ENCODE measurements around the gene SAGE1. TPM values are rescaled to one million over a fixed set of nuclear protein-coding genes. Genes with fewer than 3 reads are reported as not detected.
"Not testable (repeated sequence)": the region's sequence is repeated elsewhere in the genome, so short reads cannot be mapped to it uniquely, and the experiment has no call there.

The SAGE1 gene, protein sequence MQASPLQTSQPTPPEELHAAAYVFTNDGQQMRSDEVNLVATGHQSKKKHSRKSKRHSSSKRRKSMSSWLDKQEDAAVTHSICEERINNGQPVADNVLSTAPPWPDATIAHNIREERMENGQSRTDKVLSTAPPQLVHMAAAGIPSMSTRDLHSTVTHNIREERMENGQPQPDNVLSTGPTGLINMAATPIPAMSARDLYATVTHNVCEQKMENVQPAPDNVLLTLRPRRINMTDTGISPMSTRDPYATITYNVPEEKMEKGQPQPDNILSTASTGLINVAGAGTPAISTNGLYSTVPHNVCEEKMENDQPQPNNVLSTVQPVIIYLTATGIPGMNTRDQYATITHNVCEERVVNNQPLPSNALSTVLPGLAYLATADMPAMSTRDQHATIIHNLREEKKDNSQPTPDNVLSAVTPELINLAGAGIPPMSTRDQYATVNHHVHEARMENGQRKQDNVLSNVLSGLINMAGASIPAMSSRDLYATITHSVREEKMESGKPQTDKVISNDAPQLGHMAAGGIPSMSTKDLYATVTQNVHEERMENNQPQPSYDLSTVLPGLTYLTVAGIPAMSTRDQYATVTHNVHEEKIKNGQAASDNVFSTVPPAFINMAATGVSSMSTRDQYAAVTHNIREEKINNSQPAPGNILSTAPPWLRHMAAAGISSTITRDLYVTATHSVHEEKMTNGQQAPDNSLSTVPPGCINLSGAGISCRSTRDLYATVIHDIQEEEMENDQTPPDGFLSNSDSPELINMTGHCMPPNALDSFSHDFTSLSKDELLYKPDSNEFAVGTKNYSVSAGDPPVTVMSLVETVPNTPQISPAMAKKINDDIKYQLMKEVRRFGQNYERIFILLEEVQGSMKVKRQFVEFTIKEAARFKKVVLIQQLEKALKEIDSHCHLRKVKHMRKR
- polyA plus RNA-seq (2011; rRNA removed) (not detected in 2 replicates), polyA minus RNA-seq (2011; rRNA and poly(A)+ RNA removed) (not detected in 2 replicates)

DNA sequence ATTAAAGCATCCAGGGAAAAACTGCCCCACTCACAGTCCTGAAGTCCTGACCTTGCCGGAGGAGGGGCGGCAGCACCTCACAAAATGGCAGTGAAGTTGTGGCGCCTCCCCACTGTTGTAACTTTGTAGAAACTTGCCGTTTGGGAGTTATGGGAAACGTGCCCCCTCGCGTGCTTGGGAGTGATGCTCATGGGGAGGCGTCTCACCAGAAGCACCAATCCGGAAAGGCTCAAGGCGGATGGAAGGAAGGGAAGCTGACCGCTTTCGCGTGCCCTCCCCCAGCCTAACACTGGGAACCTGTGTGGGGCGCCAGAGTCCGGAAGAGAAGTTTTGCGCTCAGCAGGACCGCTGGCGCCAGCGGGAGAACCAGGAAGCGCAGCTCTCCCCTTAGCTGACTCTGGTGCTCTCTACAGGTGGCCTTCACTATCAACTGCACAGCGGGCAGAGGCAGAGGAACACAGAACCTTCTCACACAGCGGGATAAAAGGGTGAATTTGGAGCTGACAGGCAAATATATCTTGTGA is at the start of gene SAGE1, which contains the start of gene CT45A10:
SAGE1 (plus strand) TSS at position 423 of the 524 bp plus-strand sequence. CDS start 2,527 bp downstream, outside the sequence.
CT45A10 (minus strand) TSS at position 151 of the 524 bp plus-strand sequence. CDS start 8,100 bp downstream, outside the sequence.
- POLR2A ChIA-PET = no interaction called here
- Histone ChIP-seq H3K27me3 (ENCODE audit: control insufficient read depth, insufficient read depth, low read length) (no peaks in the 10 kb centered on the region), H3K36me3 (ENCODE audit: control insufficient read depth, insufficient read depth, low read length) (no peaks in the 10 kb centered on the region), H3K4me3 (ENCODE audit: low read depth, low read length) (no peak within 1 kb of the TSS)
- CTCF ChIA-PET = no interaction called here
- TF ChIP-seq, protein P1, sequence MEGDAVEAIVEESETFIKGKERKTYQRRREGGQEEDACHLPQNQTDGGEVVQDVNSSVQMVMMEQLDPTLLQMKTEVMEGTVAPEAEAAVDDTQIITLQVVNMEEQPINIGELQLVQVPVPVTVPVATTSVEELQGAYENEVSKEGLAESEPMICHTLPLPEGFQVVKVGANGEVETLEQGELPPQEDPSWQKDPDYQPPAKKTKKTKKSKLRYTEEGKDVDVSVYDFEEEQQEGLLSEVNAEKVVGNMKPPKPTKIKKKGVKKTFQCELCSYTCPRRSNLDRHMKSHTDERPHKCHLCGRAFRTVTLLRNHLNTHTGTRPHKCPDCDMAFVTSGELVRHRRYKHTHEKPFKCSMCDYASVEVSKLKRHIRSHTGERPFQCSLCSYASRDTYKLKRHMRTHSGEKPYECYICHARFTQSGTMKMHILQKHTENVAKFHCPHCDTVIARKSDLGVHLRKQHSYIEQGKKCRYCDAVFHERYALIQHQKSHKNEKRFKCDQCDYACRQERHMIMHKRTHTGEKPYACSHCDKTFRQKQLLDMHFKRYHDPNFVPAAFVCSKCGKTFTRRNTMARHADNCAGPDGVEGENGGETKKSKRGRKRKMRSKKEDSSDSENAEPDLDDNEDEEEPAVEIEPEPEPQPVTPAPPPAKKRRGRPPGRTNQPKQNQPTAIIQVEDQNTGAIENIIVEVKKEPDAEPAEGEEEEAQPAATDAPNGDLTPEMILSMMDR (IDR thresholded peaks at IDR 0.05; ENCODE audit: insufficient read depth, low read depth, low read length) = no peak
- no peak for DNase-seq (ENCODE audit: low read depth)

DNA sequence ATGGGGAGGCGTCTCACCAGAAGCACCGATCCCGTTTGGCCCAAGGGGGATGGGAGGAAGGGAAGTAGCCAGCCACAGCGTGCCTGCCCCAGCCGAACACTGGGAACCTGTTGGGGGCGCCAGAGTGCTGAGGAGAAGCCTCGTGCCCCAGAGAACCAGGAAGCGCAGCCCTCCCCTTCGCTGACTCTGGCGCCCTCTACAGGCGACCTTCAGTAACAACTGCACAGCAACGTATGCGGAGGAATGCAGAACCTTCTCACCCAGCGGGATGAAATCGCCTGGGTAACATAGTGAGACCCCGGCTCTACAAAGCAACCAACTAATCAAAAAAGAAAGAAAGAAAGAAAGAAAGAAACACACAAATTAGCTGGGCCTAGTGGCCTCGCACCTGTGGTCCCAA is 39.1 kb upstream of the SAGE1 start, which contains the start of gene CT45A8:
CT45A8 (minus strand) TSS at position 101 of the 400 bp plus-strand sequence. CDS start 3,755 bp downstream, outside the sequence.
- H3K27me3 ChIP-seq (ENCODE audit: control insufficient read depth, insufficient read depth, low read length); CTCF ChIA-PET; H3K36me3 ChIP-seq (ENCODE audit: control insufficient read depth, insufficient read depth, low read length); POLR2A ChIA-PET; DNase-seq (ENCODE audit: low read depth); H3K4me3 ChIP-seq (ENCODE audit: low read depth, low read length): not testable (repeated sequence)

DNA sequence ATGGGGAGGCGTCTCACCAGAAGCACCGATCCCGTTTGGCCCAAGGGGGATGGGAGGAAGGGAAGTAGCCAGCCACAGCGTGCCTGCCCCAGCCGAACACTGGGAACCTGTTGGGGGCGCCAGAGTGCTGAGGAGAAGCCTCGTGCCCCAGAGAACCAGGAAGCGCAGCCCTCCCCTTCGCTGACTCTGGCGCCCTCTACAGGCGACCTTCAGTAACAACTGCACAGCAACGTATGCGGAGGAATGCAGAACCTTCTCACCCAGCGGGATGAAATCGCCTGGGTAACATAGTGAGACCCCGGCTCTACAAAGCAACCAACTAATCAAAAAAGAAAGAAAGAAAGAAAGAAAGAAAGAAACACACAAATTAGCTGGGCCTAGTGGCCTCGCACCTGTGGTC is 21.8 kb upstream of the SAGE1 start, which contains the start of gene CT45A9:
CT45A9 (minus strand) TSS at position 101 of the 400 bp plus-strand sequence. CDS start 3,751 bp downstream, outside the sequence.
- H3K27me3 ChIP-seq (ENCODE audit: control insufficient read depth, insufficient read depth, low read length); DNase-seq (ENCODE audit: low read depth); H3K4me3 ChIP-seq (ENCODE audit: low read depth, low read length); CTCF ChIA-PET; H3K36me3 ChIP-seq (ENCODE audit: control insufficient read depth, insufficient read depth, low read length); POLR2A ChIA-PET: not testable (repeated sequence)

DNA sequence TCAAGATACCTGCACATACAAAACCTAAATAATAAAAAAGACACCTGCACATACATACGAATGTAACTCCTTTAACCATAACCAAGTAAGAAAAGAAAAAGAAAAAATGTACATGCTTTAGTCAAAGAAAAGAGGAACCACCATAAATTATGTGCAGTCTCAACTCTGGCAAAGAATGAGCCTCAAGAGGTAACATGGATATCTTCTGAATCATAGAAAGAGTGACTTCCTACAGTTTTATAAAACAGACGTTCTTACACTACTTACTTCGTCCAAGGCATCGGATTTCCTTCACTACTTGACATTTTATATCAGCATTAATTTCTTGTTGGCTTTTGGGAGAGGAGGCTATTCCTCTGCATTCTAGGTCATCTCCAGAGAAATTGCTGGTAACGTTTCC is 10.8 kb upstream of the SAGE1 start:
- H3K36me3 ChIP-seq (ENCODE audit: control insufficient read depth, insufficient read depth, low read length); H3K4me3 ChIP-seq (ENCODE audit: low read depth, low read length); DNase-seq (ENCODE audit: low read depth); POLR2A ChIA-PET; CTCF ChIA-PET; H3K27me3 ChIP-seq (ENCODE audit: control insufficient read depth, insufficient read depth, low read length): not testable (repeated sequence)

DNA sequence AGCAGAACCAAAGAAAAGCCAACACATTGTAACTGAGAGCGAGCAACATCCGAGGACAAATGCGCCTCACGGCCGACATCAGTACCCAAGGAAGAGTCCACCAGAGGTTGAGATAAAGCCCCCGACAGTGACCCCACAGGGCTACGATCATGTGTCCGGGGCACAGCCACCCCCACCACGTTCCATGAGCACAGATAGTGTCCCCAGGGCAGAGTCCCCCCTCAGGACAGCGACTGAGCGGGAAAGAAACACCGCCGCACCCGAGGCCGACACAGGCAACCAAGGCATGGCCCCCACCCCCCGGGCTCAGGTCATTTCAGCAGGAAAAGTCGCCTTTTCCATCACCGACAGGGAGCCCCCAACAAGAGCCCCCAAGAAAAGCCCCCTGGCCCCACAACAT is 5.3 kb upstream of the SAGE1 start:
- CTCF ChIA-PET; POLR2A ChIA-PET; H3K36me3 ChIP-seq (ENCODE audit: control insufficient read depth, insufficient read depth, low read length); DNase-seq (ENCODE audit: low read depth); H3K4me3 ChIP-seq (ENCODE audit: low read depth, low read length); H3K27me3 ChIP-seq (ENCODE audit: control insufficient read depth, insufficient read depth, low read length): not testable (repeated sequence)

DNA sequence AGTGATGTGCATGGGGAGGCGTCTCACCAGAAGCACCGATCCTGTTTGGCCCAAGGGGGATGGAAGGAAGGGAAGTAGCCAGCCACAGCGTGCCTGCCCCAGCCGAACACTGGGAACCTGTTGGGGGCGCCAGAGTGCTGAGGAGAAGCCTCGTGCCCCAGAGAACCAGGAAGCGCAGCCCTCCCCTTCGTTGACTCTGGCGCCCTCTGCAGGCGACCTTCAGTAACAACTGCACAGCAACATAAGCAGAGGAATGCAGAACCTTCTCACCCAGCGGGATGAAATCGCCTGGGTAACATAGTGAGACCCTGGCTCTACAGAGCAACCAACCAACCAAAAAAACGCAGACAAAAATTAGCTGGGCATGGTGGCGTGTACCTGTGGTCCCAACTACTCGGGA is 4.5 kb upstream of the SAGE1 start:
- POLR2A ChIA-PET; H3K27me3 ChIP-seq (ENCODE audit: control insufficient read depth, insufficient read depth, low read length); DNase-seq (ENCODE audit: low read depth); CTCF ChIA-PET; H3K4me3 ChIP-seq (ENCODE audit: low read depth, low read length); H3K36me3 ChIP-seq (ENCODE audit: control insufficient read depth, insufficient read depth, low read length): not testable (repeated sequence)

DNA sequence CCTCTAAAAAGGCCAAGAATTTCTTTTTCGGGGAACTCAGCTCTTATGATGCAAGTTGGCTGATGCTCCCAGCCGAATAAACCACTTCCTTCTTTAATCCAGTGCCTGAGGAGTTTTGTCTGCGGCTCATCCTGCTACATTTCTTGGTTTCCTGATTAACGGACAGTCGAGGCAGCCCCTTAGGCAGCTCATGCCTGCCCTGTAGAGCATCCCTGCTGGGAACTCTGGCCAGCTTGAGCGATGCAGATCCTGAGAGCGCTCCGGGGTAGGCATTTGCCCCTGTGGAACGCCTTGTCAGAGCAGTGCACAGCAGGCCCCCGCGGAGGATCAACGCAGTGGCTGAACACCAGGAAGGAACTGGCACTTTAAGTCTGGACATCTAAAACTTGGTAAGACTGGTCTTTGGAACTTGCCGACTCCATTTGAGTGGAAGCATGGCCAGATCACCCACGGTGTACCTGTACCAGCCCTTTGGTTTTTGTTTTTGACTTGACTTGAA is 3.4 kb upstream of the SAGE1 start:
- H3K4me3 ChIP-seq (ENCODE audit: low read depth, low read length) = no peak overlapping the region
- no peak for DNase-seq (ENCODE audit: low read depth)
- H3K27me3 ChIP-seq (ENCODE audit: control insufficient read depth, insufficient read depth, low read length) = no peaks in the 10 kb centered on the region
- H3K36me3 ChIP-seq (ENCODE audit: control insufficient read depth, insufficient read depth, low read length) = no peaks in the 10 kb centered on the region
- TF ChIP-seq, protein P1 (IDR thresholded peaks at IDR 0.05; ENCODE audit: insufficient read depth, low read depth, low read length) = no peak
- CTCF ChIA-PET = interaction anchor here (0.6 kb wide), 1 partner anchor 566 kb away, joined by 3 read pairs; no protein-coding TSS in a partner anchor
- POLR2A ChIA-PET = no interaction called here
